Endothelial cell of umbilical vein (primary cell): Measurements from ENCODE around the gene TEKT5. TPM values are rescaled to one million over a fixed set of nuclear protein-coding genes. Genes with fewer than 3 reads are reported as not detected.

Source experiments
- BruUV-seq: library from RNA; stranded (reverse); fragments of 400-500 nt; replicated peaks from 2 replicates; lab custom pipeline; 2021; lab: Mats Ljungman, UMichigan
- CTCF ChIA-PET: fragments of 300-600, 350-600 bp; sonication (Branson Sonifier 250); formaldehyde crosslinking; loops from one replicate; lab custom pipeline; 2021; ENCODE audit warnings: antibody characterized with exemption, inconsistent platforms; lab: Charles Lee
- POLR2A ChIA-PET: fragments of 300-600, 350-600 bp; sonication (Branson Sonifier 250); formaldehyde crosslinking; loops from one replicate; lab custom pipeline; 2021; ENCODE audit warnings: antibody characterized with exemption, inconsistent platforms; lab: Charles Lee
- DNase-seq: peaks from one replicate; pipeline ENCODE4 v3.0.0-alpha.2; 2011; ENCODE audit warnings: low read depth, low spot score
- FAIRE-seq: peaks from 2 replicates; lab custom pipeline; 2011; peaks lifted over from hg19 to GRCh38; lab: Jason Lieb, UNC
- H2AFZ ChIP-seq: 2 replicates; pipeline ENCODE4 v1.6.0; 2012; ENCODE audit warnings: low read depth, low read length, control low read depth, inconsistent platforms
- H3K27ac ChIP-seq: 2 replicates; pipeline ENCODE4 v1.5.1; 2011; ENCODE audit warnings: low read depth, mild to moderate bottlenecking, control low read depth, low read length, moderate library complexity; ENCODE audit not compliant: insufficient read depth
- H3K27me3 ChIP-seq, 2 experiments: 2 replicates each; pipeline versions ENCODE4 v1.6.0 to v1.6.1; 2011; ENCODE audit warnings: low read length in 2 of 2, mixed read lengths in 1 of 2; ENCODE audit not compliant: control insufficient read depth in 2 of 2, insufficient read depth in 2 of 2
- H3K36me3 ChIP-seq, 2 experiments: 2 replicates in 1 of 2; 3 replicates in 1 of 2; pipeline ENCODE4 v1.5.1; 2011; ENCODE audit warnings: low read length in 2 of 2, mild to moderate bottlenecking in 1 of 2, moderate library complexity in 1 of 2; ENCODE audit not compliant: control insufficient read depth in 2 of 2, insufficient read depth in 2 of 2; ENCODE audit errors: extremely low read depth in 1 of 2
- H3K4me1 ChIP-seq: 3 replicates; pipeline ENCODE4 v1.5.1; 2011; ENCODE audit warnings: mild to moderate bottlenecking, low read length; ENCODE audit not compliant: control insufficient read depth, insufficient read depth; ENCODE audit errors: extremely low read depth
- H3K4me2 ChIP-seq: 2 replicates; pipeline ENCODE4 v1.6.1; 2011; ENCODE audit warnings: low read length, control low read depth, mixed read lengths; ENCODE audit not compliant: insufficient read depth
- H3K4me3 ChIP-seq, 3 experiments: fragments of 200-600 bp in 1 of 3; sonication (generic), shearing (Covaris generic) in 1 of 3; replicated peaks in 1 of 3; 2 replicates each; pipeline ENCODE4 v1.5.1; 2011 to 2016; ENCODE audit warnings: control low read depth in 3 of 3, low read length in 3 of 3, mild to moderate bottlenecking in 2 of 3, inconsistent platforms in 1 of 3, low read depth in 1 of 3, moderate library complexity in 1 of 3; ENCODE audit not compliant: insufficient read depth in 1 of 3
- H3K79me2 ChIP-seq: 2 replicates; pipeline ENCODE4 v1.6.0; 2012; ENCODE audit warnings: low read length, inconsistent platforms; ENCODE audit not compliant: control insufficient read depth, insufficient read depth
- H3K9ac ChIP-seq: replicated peaks from 2 replicates; pipeline ENCODE3; 2011; ENCODE audit warnings: low read length, control low read depth; ENCODE audit not compliant: insufficient read depth; ENCODE audit errors: extremely low read depth
- H3K9me1 ChIP-seq: replicated peaks from 3 replicates; pipeline ENCODE4 v1.6.0; 2011; ENCODE audit warnings: mild to moderate bottlenecking, low read length; ENCODE audit not compliant: control insufficient read depth, insufficient read depth; ENCODE audit errors: extremely low read depth
- H3K9me3 ChIP-seq: replicated peaks from 2 replicates; pipeline ENCODE4 v1.5.1; 2012; ENCODE audit warnings: low read length, inconsistent platforms; ENCODE audit not compliant: control insufficient read depth, insufficient read depth
- H4K20me1 ChIP-seq: replicated peaks from 2 replicates; pipeline ENCODE3; 2011; ENCODE audit warnings: mild to moderate bottlenecking, low read length; ENCODE audit not compliant: control insufficient read depth, insufficient read depth; ENCODE audit errors: extremely low read depth
- CTCF ChIP-seq, 2 donors: IDR thresholded peaks; 1 replicate in 1 of 2; 2 replicates in 1 of 2; pipeline ENCODE4 v1.5.1; 2011; ENCODE audit warnings: low read length in 2 of 2, mild to moderate bottlenecking in 2 of 2, moderate library complexity in 2 of 2, control low read depth in 1 of 2, inconsistent platforms in 1 of 2, low read depth in 1 of 2; ENCODE audit not compliant: insufficient read depth in 1 of 2; ENCODE audit errors: extremely low read depth in 1 of 2
- EZH2 ChIP-seq: IDR thresholded peaks from 2 replicates; pipeline ENCODE4 v1.6.1; 2012; ENCODE audit warnings: borderline replicate concordance, low read depth, mild to moderate bottlenecking, moderate library complexity, low read length, inconsistent platforms; ENCODE audit not compliant: severe bottlenecking
- FOS ChIP-seq: IDR thresholded peaks from 2 replicates; pipeline ENCODE4 v1.6.1; 2011; ENCODE audit warnings: mild to moderate bottlenecking, low read length, moderate library complexity, borderline replicate concordance; ENCODE audit not compliant: insufficient read depth
- GATA2 ChIP-seq: IDR thresholded peaks from 2 replicates; pipeline ENCODE4 v1.7.0; 2011; ENCODE audit warnings: low read depth, mild to moderate bottlenecking, moderate library complexity, mixed read lengths, low read length; ENCODE audit not compliant: insufficient read length, insufficient read depth
- JUN ChIP-seq: IDR thresholded peaks from 2 replicates; pipeline ENCODE4 v1.6.1; 2011; ENCODE audit warnings: borderline replicate concordance, low read depth; ENCODE audit not compliant: insufficient read length, insufficient read depth
- MAX ChIP-seq: IDR thresholded peaks from 2 replicates; pipeline ENCODE4 v1.6.1; 2011; ENCODE audit not compliant: insufficient read depth, insufficient read length
- MYC ChIP-seq: IDR thresholded peaks from one replicate; pipeline ENCODE4 v1.6.1; 2011; ENCODE audit warnings: mild to moderate bottlenecking, low read depth, low read length
- POLR2A ChIP-seq: IDR thresholded peaks from 2 replicates; pipeline ENCODE4 v1.6.1; 2012; ENCODE audit warnings: low read depth, mild to moderate bottlenecking, control low read depth, low read length
- POLR2AphosphoS5 ChIP-seq: IDR thresholded peaks from 2 replicates; pipeline ENCODE4 v1.6.1; 2012; ENCODE audit warnings: low read depth, mild to moderate bottlenecking, control low read depth, low read length, moderate library complexity; ENCODE audit not compliant: insufficient read depth
- dilution Hi-C: fragments of 300-500 bp; cut with MboI; formaldehyde crosslinking; loops from one replicate; pipeline ENCODE4 v1.15.0; 2019; ENCODE audit warnings: low sequenced_read_pairs; ENCODE audit not compliant: extremely low pct_ligation_motif_present
- intact Hi-C: fragments of 100-400 bp; cut with micrococcal nuclease; formaldehyde crosslinking; loops from one replicate; pipeline ENCODE4 v1.10.0; 2022
- polyA plus RNA-seq, 4 experiments: library from polyadenylated mRNA; depleted of rRNA in 3 of 4; stranded (reverse) in 3 of 4; unstranded in 1 of 4; fragments of >200 nt; gene quantifications; 2 replicates each; pipeline versions ENCODE4 v1.2.1 to v1.2.3, GENCODE V29; 2011 to 2012; ENCODE audit warnings: missing spikeins in 1 of 4
- total RNA-seq: library from RNA; stranded (reverse); gene quantifications from 2 replicates; pipeline ENCODE4 v1.2.3, GENCODE V29; 2021

TEKT5 gene
- total and polyA plus RNA-seq, 2 donors (not counting 3 experiments of a cell fraction or from before 2014, with no cell fraction given): not detected

- no peaks in the 10 kb centered on the region for H3K36me3 ChIP-seq
- dilution Hi-C loops: no loop called here
- no peaks in the 10 kb centered on the region for H4K20me1 ChIP-seq
- intact Hi-C loops: no loop called here
- no peak overlapping the region for H3K27ac ChIP-seq
- ChIA-PET CTCF (interaction anchor here (1.8 kb wide), 1 partner anchor 24 kb away, joined by 4 read pairs; no protein-coding TSS in a partner anchor), POLR2A (no interaction called here)
- H3K4me1 ChIP-seq: no peaks in the 10 kb centered on the region
- no peak overlapping the region for H3K4me3 ChIP-seq
- H2AFZ ChIP-seq: no peak overlapping the region
- H3K4me2 ChIP-seq: no peak overlapping the region
- no peak overlapping the region for H3K9ac ChIP-seq
- FAIRE-seq: no peak
- TF ChIP-seq GATA2: no peak
- no peak for TF ChIP-seq POLR2AphosphoS5
- TF ChIP-seq POLR2A: no peak
- TF ChIP-seq CTCF (IDR thresholded peaks at IDR 0.05; ENCODE audit: extremely low read depth in 1 of 2, insufficient read depth in 1 of 2, low read depth in 1 of 2, low read length in 2 of 2): no peak
- no peak for TF ChIP-seq MYC
- no peak for TF ChIP-seq MAX
- TF ChIP-seq JUN: no peak
- TF ChIP-seq EZH2: no peak
- no peak for TF ChIP-seq FOS
- H3K9me1 ChIP-seq: no peaks in the 10 kb centered on the region
- no TSS peak for BruUV-seq
- no peaks in the 10 kb centered on the region for H3K79me2 ChIP-seq
- H3K9me3 ChIP-seq: no peaks in the 10 kb centered on the region
- H3K27me3 ChIP-seq: no peaks in the 10 kb centered on the region
- DNase-seq: no peak
Observed at GRCh38 chr16:10629592-10629963, 65.2 kb downstream of the TEKT5 start.
